Right ventricle myocardium inferior (tissue), 1 donor: ENCODE results near the gene TSPAN18. TPM values are rescaled to one million over a fixed set of nuclear protein-coding genes. Genes with fewer than 3 reads are reported as not detected.
A peak's percentile ranks its signal among the peaks of the same experiment; 100 is the strongest.

Experiments used
- ATAC-seq: fragments of 200-7000 bp; cut with Tn5 transposase; one replicate; pipeline ENCODE4 v1.9.1; 2020; ENCODE audit warnings: mild to moderate bottlenecking, moderate library complexity
- DNase-seq: peaks from one replicate; pipeline ENCODE4 v3.0.0; 2021; ENCODE audit errors: missing footprints
- intact Hi-C: fragments of 100-400 bp; cut with DNase I; formaldehyde crosslinking; loops from one replicate; pipeline ENCODE4 v1.11.0; 2022
- total RNA-seq: library from RNA; stranded (reverse); fragmentation: NEBNext Ultra II Directional; extraction: Animal tissue kit (Norgen Biotek cat#: 25700); gene quantifications from one replicate; pipeline ENCODE4 v1.2.1, GENCODE V29; 2021
- donor health status: DM: no; HTN: yes; CAD: no; lungs with severe emphysema.

The TSPAN18 gene
- total RNA-seq, 1 donor from 2014 or later, result 115 TPM

- intact Hi-C loops, result no loop called here
- DNase-seq, result no peak
These were observed 217.6 kb downstream of the TSPAN18 start for GRCh38 chr11:44944181-44944852.

GRCh38 chr11:44944853-44945235, 218.1 kb downstream of the TSPAN18 start:
- DNase-seq, result no peak
- ATAC-seq, result no peak
- intact Hi-C loops, result loop anchor here (5.0 kb wide), 1 partner anchor 82 kb away; no protein-coding TSS in a partner anchor

More at GRCh38 chr11:44944181-44944852, 217.6 kb downstream of the TSPAN18 start:
- no peak for ATAC-seq

GRCh38 chr11:44945666-44946065, 218.9 kb downstream of the TSPAN18 start:
- intact Hi-C loops, result loop anchor here (5.0 kb wide), 1 partner anchor 82 kb away; no protein-coding TSS in a partner anchor
- peak; percentile 59 for ATAC-seq
- DNase-seq, result peak; percentile 85

DNA sequence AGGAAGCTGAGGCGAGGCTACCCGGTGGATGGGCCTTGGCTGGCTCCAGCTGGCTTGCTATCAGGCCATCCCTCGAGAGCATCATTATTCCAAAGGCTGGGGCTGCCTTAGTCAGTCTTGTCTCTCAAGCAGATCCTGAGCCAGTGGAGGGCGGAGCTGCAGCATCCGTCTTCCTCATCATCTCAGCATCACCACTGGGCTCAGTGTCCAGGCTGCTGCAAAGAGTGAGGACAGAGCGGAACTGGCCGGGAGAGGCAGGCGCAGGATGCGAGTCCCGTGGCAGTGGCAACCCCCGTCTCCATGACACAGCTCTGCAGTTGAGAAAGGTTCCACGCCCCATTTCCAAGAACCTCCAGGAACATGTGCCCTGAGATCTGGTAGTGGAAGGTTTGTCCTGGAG, 219.5 kb downstream of the TSPAN18 start:
- DNase-seq (peak; percentile 92), ATAC-seq (peak; percentile 75)
- intact Hi-C loops, result loop anchor here (5.0 kb wide), 1 partner anchor 81 kb away; no protein-coding TSS in a partner anchor

- DNase-seq (no peak), ATAC-seq (no peak)
- intact Hi-C loops, result loop anchor here (5.0 kb wide), 1 partner anchor 80 kb away; no protein-coding TSS in a partner anchor
These were observed 220.4 kb downstream of the TSPAN18 start for GRCh38 chr11:44947114-44947513.

GRCh38 chr11:44948155-44948554, 221.4 kb downstream of the TSPAN18 start:
- intact Hi-C loops, result loop anchor here (5.0 kb wide), 1 partner anchor 79 kb away; no protein-coding TSS in a partner anchor
- no peak for DNase-seq
- no peak for ATAC-seq

DNA sequence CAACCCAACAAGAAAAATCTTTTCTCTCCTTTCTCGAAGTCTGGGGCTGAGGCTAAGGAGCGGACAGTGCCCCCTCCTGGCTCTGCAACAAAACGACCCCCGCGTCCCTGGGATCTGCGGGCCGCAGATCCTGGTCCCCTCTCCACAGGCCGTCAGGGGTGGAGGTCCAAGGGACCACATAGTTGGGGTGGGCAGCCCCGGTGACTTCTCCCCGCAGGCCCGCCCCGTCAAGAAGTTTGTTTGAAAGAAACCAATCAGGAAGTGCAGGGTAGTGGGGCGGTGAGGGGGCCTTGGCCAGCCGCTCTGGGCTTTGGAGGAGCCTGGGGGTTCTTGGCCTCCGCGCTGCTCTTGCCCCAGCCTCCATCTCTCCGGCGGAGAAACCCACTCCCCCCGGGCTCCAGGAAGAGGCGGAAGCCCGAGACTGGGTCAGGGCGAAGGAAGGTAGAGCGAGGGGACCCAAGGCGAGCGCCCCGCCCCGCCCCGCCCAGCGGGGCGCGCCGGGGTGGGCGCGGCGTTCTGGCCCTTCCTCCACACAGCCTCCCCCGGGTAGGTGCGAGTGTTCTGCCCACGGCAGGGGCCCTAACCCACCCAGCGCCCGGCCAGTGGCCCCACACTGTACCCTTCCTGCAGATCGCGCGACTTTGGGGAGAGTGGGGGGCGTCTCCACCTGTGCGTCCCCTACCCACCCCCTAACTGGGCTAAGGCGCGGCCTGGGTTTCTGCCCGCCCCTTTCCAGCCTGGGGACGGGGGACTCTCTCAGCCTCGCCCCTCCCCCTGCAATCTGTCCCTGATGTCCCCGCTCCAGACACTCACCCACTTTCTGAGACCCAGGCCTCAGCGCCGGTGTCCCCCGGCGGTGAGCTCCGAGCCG, 222.6 kb downstream of the TSPAN18 start:
- peak; percentile 77 for DNase-seq
- intact Hi-C loops, result loop anchor here (5.0 kb wide), 3 partner anchors 43 to 138 kb away; no protein-coding TSS in a partner anchor
- no peak for ATAC-seq

DNA sequence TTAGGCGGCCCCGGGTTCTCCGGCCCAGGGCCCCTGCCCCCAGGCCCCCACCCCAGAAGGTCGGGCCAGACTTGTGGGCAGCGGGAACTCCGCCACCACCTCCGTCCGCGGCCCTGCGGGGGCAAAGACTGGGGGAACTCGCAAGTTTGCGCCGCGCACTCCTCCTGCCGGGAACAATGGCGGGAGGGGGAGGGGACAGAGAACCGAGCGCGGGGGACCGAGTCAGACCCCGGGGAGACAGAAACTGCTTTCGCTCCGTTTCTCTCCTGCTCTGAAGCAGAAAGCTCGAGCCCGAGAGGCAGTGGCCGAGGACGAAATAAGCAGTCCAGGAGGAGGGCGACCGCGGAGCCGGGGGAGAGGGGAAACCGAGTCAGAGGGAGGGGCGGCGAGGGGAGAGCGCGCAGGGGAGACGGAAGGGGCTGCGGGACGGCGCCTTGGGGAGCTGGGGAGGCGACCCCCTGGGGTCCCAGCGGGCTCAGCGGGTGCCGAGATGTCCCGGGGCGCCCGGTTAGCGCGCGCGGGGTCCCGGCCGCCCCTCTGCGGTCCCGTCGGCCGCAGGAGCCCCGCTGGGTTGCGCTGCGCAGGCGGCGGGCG, 223.4 kb downstream of the TSPAN18 start:
- no peak for DNase-seq
- no peak for ATAC-seq
- intact Hi-C loops, result loop anchor here (5.0 kb wide), 2 partner anchors 42 to 137 kb away; no protein-coding TSS in a partner anchor

DNA sequence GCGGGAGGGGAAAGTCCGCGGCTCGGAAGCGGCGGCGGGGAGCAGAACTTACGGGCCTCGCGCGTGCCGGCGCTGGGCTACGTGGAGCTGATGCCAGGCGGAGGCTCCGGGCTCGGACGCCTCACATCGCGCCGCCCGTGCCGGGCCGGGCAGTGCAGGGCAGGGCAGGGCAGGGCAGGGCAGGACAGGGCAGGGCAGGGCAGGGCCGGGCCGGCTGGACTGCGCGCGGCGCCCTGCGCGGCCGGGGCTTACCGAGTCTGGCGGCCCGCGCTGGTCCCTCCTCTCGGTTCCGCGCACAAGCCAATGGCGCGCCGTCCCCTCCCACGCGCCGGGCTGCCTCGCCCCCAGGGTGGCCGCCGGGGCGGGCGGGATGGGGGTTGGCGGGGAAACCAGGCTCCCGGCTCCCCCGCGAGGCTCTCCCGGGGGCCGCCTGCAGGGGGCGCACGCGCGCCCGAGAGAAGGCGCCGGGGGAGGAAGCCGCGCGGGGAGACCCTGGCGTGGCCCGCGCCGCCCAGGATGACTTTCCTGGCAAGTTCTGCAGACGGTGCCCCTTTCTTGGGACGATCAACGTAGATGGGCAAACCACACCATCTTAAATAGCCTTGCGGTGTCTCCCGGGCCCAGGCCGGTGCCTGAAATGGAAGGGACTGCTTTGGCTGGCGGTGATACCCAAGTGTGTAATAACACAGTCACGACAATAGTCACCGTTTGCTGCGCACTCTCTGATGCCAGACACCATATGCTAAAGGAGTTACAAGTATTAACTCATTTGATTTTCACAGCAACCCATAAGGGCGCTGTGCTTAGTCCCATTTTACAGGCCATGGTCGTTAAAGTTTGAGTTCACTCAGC, 224.1 kb downstream of the TSPAN18 start, which contains the start of gene TP53I11:
TSS of gene TP53I11 (minus strand) at position 259 of the 852 bp plus-strand sequence. CDS start 12,548 bp downstream, outside the sequence.
- ATAC-seq, result peak; percentile 83
- peak; percentile 93 for DNase-seq
- intact Hi-C loops, result loop anchor here (5.0 kb wide), 2 partner anchors 41 to 136 kb away; no protein-coding TSS in a partner anchor

DNA sequence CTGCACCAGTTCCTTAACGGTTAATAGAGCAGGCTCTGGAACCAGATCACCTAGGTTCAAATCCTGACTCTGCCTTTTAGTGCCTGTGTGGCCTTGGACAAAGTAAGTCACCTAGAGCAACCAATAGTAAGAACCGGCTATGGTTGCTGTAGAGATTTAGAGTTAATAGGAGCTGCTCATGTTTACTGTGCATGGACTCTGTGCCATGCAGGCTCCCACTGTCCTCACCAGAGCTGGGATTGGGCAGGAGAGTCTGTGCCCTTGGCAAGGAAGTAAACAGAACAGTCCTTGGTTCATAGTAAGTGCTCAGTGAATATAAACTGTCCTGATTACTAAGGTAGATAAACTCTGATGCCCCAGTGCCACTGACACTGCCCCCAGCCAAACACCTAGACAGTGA, 225.3 kb downstream of the TSPAN18 start:
- ATAC-seq (no peak), DNase-seq (no peak)
- intact Hi-C loops, result loop anchor here (5.0 kb wide), 2 partner anchors 40 to 135 kb away; no protein-coding TSS in a partner anchor

- intact Hi-C loops, result loop anchor here (5.0 kb wide), 2 partner anchors 40 to 135 kb away; no protein-coding TSS in a partner anchor
- ATAC-seq (no peak), DNase-seq (no peak)
These were observed 225.9 kb downstream of the TSPAN18 start for GRCh38 chr11:44952500-44953260.

- ATAC-seq, result no peak
- DNase-seq, result no peak
- intact Hi-C loops, result loop anchor here (5.0 kb wide), 2 partner anchors 38 to 133 kb away; no protein-coding TSS in a partner anchor
These were observed 227.5 kb downstream of the TSPAN18 start for GRCh38 chr11:44954051-44954906.

- intact Hi-C loops, result no loop called here
- peak; percentile 36 for ATAC-seq
- peak; percentile 80 for DNase-seq
These were observed 228.4 kb downstream of the TSPAN18 start for GRCh38 chr11:44955015-44955738.

DNA sequence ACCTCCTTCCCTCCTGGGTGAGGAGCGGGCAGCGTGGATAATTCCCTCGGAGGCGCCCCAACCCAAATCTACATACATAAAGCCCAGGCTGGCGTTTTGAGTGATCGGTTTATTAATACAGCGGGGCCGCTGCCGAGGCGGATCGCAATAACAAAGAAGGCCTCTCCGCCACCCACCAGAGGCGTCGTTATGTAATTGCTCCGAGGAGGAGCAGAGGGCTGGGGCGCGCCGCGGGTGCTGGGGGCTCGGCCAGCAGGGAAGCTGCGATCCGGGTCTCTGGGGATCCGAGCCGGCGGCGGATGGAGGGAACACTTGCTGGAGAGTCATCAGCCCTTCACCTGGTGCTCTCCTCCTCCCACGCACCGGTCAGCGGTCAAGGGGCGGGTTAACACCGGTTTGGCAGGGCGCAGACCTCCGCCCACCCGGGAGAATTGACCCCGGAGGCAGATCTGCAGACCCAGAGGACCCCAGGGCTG, 230.3 kb downstream of the TSPAN18 start:
- DNase-seq, result no peak
- intact Hi-C loops, result no loop called here
- ATAC-seq, result peak; percentile 22

DNA sequence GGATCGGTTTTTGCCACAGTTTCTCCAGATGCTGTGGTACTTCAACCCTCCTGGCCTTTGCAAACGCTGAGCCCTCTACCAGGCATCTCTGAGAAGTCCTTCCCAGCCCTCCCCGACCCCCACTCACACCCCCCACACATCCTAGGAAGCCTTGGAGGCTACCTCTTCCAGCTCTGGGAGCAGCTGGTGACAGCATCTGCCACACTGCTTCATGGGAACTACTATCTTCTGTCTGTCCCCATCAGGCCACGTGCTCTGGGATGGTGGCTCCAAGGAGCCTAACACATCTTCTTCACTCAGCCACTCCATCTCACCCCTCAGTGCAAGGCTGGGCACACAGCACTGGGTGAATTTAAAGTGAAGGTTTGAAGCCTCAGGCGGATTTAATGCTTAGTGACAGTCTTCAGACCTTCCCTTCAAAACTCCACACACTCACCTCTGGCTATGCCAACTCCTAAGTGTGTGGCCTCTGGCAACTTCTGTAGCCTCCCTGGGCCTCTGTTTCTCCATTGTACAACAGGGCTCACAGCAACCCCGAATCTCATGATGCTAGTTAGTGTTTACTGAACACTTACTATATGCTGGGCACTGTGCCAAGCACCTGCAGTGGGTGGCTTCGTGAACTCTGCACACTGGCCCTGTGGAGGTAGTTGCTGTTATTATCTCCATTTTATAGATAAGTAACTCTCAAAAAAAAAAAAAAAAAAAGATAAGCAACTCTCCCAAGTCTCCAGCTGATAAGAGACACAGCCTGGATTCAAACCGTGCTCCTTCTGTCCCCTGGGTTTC, 231.2 kb downstream of the TSPAN18 start:
- no peak for DNase-seq
- no peak for ATAC-seq
- intact Hi-C loops, result no loop called here
